ENCODE measurements around the gene CD37. TPM values are rescaled to one million over a fixed set of nuclear protein-coding genes. Genes with fewer than 3 reads are reported as not detected.

Gene CD37
- total RNA-seq = not detected in 2 replicates

DNA sequence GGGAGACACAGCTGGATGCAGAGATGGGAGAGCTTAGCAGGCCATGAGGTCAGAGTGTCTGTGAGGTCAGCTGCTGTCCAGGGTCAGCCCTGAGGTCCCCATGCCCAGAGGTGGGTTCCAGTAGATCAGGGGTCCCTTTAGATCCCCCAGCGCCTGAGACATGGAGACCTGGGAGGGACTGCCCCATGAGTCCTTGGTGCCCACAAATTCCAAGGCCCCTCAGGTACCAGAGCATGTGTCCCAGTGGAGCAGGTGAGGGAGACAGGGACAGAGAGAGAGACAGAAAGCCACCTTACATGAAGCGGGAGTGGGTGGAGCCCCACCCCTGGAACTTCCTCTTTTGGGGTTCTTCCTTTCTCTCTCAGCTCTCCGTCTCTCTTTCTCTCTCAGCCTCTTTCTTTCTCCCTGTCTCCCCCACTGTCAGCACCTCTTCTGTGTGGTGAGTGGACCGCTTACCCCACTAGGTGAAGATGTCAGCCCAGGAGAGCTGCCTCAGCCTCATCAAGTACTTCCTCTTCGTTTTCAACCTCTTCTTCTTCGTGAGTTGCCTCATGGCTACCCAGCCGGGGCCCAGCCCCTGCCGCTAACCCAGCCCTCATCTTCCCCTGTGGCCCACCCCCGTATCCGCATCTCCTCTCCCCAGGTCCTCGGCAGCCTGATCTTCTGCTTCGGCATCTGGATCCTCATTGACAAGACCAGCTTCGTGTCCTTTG is at the start of gene CD37:
TSS of gene CD37 (plus strand) at position 336 of the 713 bp plus-strand sequence. CDS start at position 471, 135 bp downstream.

DNA sequence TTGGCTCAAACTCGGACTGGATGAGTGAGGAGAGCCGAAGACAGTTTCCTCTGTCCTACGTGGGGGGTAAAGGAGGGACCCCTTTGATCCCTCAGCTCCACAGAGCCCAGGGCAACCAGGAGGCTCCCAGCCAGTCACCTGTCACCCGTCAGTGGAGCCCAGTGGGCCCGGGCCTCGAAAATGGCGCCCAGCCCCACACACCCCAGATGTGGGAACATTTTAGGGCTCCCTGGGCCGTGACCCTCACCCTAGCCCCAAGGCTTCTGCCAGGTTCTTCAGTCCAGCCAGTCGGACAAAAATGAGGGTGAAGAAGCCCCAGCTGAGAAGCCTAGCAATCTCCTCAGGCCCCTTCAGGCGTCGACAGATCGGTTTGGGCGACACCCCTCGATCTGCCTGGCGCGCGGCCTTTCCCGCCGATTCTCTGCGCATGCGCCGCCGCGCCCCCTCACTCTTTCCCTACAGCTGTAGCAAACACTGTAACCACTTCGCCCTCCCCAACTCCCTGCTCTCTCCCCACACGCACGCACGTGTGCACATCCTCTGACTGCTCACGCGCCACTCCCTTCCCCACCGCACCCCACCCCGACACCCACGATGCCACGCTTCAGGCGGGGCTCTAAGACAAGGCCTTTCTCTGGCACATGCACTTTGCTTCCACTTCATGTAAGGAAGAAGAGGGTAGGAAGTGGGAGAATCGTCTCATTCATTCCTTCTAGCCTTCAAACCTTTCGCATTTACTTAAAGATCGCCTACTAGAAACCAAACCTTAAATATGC is 10.2 kb upstream of the CD37 start, which contains the start of gene SLC6A16:
TSS of gene SLC6A16 (minus strand) at position 391 of the 776 bp plus-strand sequence. CDS start 13,844 bp downstream, outside the sequence.

GRCh38 chr19:49362048-49362928 is 27.1 kb downstream of the CD37 start, which contains the start of gene TEAD2:
Gene TEAD2, minus strand, starts transcription at chr19:49362416. Its CDS starts 2,341 bp downstream, at chr19:49360075.

GRCh38 chr19:49363268-49364082 is 28.3 kb downstream of the CD37 start, which contains the start of gene DKKL1:
Gene DKKL1, plus strand, starts transcription at chr19:49363877. Its CDS starts 122 bp downstream, at chr19:49363999.

DNA sequence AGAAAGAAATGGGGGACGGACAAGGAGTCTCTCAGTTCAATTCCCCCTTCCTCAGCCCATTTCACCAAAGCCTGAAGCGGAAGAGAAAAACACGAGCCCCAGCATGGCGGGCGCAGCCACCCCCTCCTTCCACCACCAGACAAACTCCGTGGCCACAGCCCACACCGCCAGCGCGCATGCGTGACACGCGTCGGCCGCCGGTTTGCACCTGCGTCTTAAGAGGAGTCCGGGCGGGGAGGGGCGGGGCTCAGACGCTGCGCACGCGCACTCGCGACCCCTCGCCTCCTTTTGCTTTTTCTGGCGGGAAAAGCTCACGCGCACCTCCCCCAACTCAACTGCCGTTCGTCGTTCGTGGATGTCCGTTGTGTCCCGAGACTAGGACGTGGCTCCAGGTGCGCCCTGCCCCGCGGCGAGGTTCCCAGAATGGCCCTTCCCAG is 52.7 kb downstream of the CD37 start, which contains the start of gene KASH5:
TSS of gene KASH5 (plus strand) at position 314 of the 437 bp plus-strand sequence. CDS start 2,635 bp downstream, outside the sequence.

Other genes with a start within 250 kb of the CD37 start
- 181 and 227 TPM in 2 replicates for gene SNRNP70, start 250.0 kb upstream of the CD37 start, total RNA-seq
- 2.1 and 4.7 TPM in 2 replicates for gene LIN7B, start 221.0 kb upstream of the CD37 start, total RNA-seq
- 0.28 and 0.63 TPM in 2 replicates for gene C19orf73, start 216.3 kb upstream of the CD37 start, total RNA-seq
- 3.2 and 4.2 TPM in 2 replicates for gene PPFIA3, start 215.9 kb upstream of the CD37 start, total RNA-seq
- not detected in 2 replicates for gene HRC, start 180.0 kb upstream of the CD37 start, total RNA-seq
- 15.0 and 17.3 TPM in 2 replicates for gene TRPM4, start 177.6 kb upstream of the CD37 start, total RNA-seq
- 0.09 and 0.54 TPM in 2 replicates for gene SLC6A16, start 10.2 kb upstream of the CD37 start, total RNA-seq
- gene TEAD2, start 27.0 kb downstream of the CD37 start, total RNA-seq = 34.4 and 53.1 TPM in 2 replicates
- not detected in 2 replicates for gene DKKL1, start 28.5 kb downstream of the CD37 start, total RNA-seq
- not detected in 2 replicates for gene KASH5, start 52.8 kb downstream of the CD37 start, total RNA-seq
- gene PTH2, start 88.0 kb downstream of the CD37 start, total RNA-seq = not detected in 2 replicates
- gene GFY, start 90.0 kb downstream of the CD37 start, total RNA-seq = not detected in 2 replicates
- 0.09 TPM in 2 replicates for gene SLC17A7, start 106.1 kb downstream of the CD37 start, total RNA-seq
- gene PIH1D1, start 116.4 kb downstream of the CD37 start, total RNA-seq = 131 and 146 TPM in 2 replicates
- 31.3 and 66.9 TPM in 2 replicates for gene ALDH16A1, start 117.8 kb downstream of the CD37 start, total RNA-seq
- 1.1 and 1.4 TPM in 2 replicates for gene FLT3LG, start 138.8 kb downstream of the CD37 start, total RNA-seq
- 3,283 and 3,317 TPM in 2 replicates for gene RPL13A, start 152.2 kb downstream of the CD37 start, total RNA-seq
- gene RPS11, start 161.0 kb downstream of the CD37 start, total RNA-seq = 3,523 and 3,741 TPM in 2 replicates
- 64.2 and 84.9 TPM in 2 replicates for gene FCGRT, start 177.3 kb downstream of the CD37 start, total RNA-seq
- gene RCN3, start 192.6 kb downstream of the CD37 start, total RNA-seq = 119 and 156 TPM in 2 replicates
- 128 and 141 TPM in 2 replicates for gene NOSIP, start 245.2 kb downstream of the CD37 start, total RNA-seq
- gene PRRG2, start 245.9 kb downstream of the CD37 start, total RNA-seq = 1.4 and 4.2 TPM in 2 replicates

Data from endothelial cell of coronary artery (primary cell).